Fibroblast of skin of left biceps (primary cell): ENCODE measurements around the gene OR3A2.
"Not testable (repeated sequence)": the region's sequence is repeated elsewhere in the genome, so short reads cannot be mapped to it uniquely, and the experiment has no call there.

Experiments
- DNase-seq, 2 experiments: peaks; one replicate each; pipeline ENCODE4 v3.0.0-alpha.2; 2013; ENCODE audit warnings: low read depth in 2 of 2

Gene OR3A2

GRCh38 chr17:3385869-3386816, at the start of gene OR3A2:
OR3A2 (minus strand) TSS chr17:3386308.
- DNase-seq, result no peak

GRCh38 chr17:3433741-3434140, 47.6 kb upstream of the OR3A2 start, which contains the start of gene OR1E2:
OR1E2 (minus strand) TSS chr17:3433841; CDS start chr17:3433841, 0 bp downstream.
- no peak for DNase-seq

GRCh38 chr17:3433215-3433614, 47.1 kb upstream of the OR3A2 start:
- DNase-seq, result not testable (repeated sequence)

- no peak for DNase-seq
Measured at GRCh38 chr17:3418222-3418621, 32.1 kb upstream of the OR3A2 start.

- no peak for DNase-seq
Measured at GRCh38 chr17:3415610-3416009, 29.5 kb upstream of the OR3A2 start.

- DNase-seq, result not testable (repeated sequence)
Measured at GRCh38 chr17:3412216-3412615, 26.1 kb upstream of the OR3A2 start.

GRCh38 chr17:3411070-3411469, 25.0 kb upstream of the OR3A2 start, which contains the start of gene OR3A3:
OR3A3 (plus strand) TSS chr17:3411370.
- DNase-seq, result no peak

- not testable (repeated sequence) for DNase-seq
Measured at GRCh38 chr17:3403856-3404255, 17.7 kb upstream of the OR3A2 start.

- no peak for DNase-seq
Measured at GRCh38 chr17:3401786-3402185, 15.7 kb upstream of the OR3A2 start.

GRCh38 chr17:3400055-3400454, 13.9 kb upstream of the OR3A2 start:
- no peak for DNase-seq

GRCh38 chr17:3398310-3398709, 12.2 kb upstream of the OR3A2 start, which contains the start of gene OR1E1:
OR1E1 (minus strand) TSS chr17:3398410; CDS start chr17:3398410, 0 bp downstream.
- no peak for DNase-seq

GRCh38 chr17:3397801-3398200, 11.7 kb upstream of the OR3A2 start:
- not testable (repeated sequence) for DNase-seq

GRCh38 chr17:3389791-3390190, 3.7 kb upstream of the OR3A2 start:
- no peak for DNase-seq

GRCh38 chr17:3381957-3382356, 4.2 kb downstream of the OR3A2 start:
- DNase-seq, result no peak

GRCh38 chr17:3378321-3378720, 7.8 kb downstream of the OR3A2 start:
- DNase-seq, result no peak

GRCh38 chr17:3371167-3371566, 14.9 kb downstream of the OR3A2 start:
- DNase-seq, result not testable (repeated sequence)

- not testable (repeated sequence) for DNase-seq
Measured at GRCh38 chr17:3342782-3343181, 43.3 kb downstream of the OR3A2 start.

GRCh38 chr17:3335876-3336275, 50.2 kb downstream of the OR3A2 start:
- DNase-seq, result no peak

- no peak for DNase-seq
Measured at GRCh38 chr17:3318336-3318735, 67.8 kb downstream of the OR3A2 start.

- DNase-seq, result no peak
Measured at GRCh38 chr17:3316836-3317235, 69.3 kb downstream of the OR3A2 start.

- no peak for DNase-seq
Measured at GRCh38 chr17:3308603-3309002, 77.5 kb downstream of the OR3A2 start.

- DNase-seq, result no peak
Measured at GRCh38 chr17:3298260-3298659, 87.8 kb downstream of the OR3A2 start, which contains the start of gene OR3A1. OR3A1 (minus strand) TSS chr17:3298360; CDS start chr17:3292582, 5,778 bp downstream.

- no peak for DNase-seq
Measured at GRCh38 chr17:3295632-3296031, 90.5 kb downstream of the OR3A2 start.
